Mesothelial cell of epicardium (in vitro differentiated cells): ENCODE results near the gene LBHD1. TPM values are rescaled to one million over a fixed set of nuclear protein-coding genes. Genes with fewer than 3 reads are reported as not detected.

Source experiments
- DNase-seq, 2 experiments: peaks; one replicate each; pipeline ENCODE4 v3.0.0; 2021; ENCODE audit warnings: low spot score in 2 of 2; ENCODE audit not compliant: unreplicated experiment in 2 of 2
- H3K27ac Mint-ChIP-seq: 2 replicates; pipeline ENCODE4 v1.8.0; 2021; ENCODE audit warnings: mixed read lengths
- H3K27me3 Mint-ChIP-seq: 2 replicates; pipeline ENCODE4 v1.8.0; 2021; ENCODE audit warnings: low read depth, mixed read lengths
- H3K36me3 Mint-ChIP-seq: 2 replicates; pipeline ENCODE4 v1.8.0; 2021; ENCODE audit warnings: mixed read lengths
- H3K4me1 Mint-ChIP-seq: 2 replicates; pipeline ENCODE4 v1.8.0; 2021; ENCODE audit warnings: mixed read lengths
- H3K4me3 Mint-ChIP-seq: 2 replicates; pipeline ENCODE4 v1.8.0; 2021; ENCODE audit warnings: mild to moderate bottlenecking, moderate library complexity, mixed read lengths
- H3K9me3 Mint-ChIP-seq: 2 replicates; pipeline ENCODE4 v1.8.0; 2021; ENCODE audit warnings: mixed read lengths
- CTCF ChIP-seq: fragments of 200-600 bp; sonication (generic); IDR thresholded peaks from one replicate; pipeline ENCODE4 v1.5.0; 2021; ENCODE audit warnings: antibody characterized with exemption; ENCODE audit not compliant: unreplicated experiment
- total RNA-seq: library from RNA; stranded (reverse); gene quantifications from 3 replicates; pipeline ENCODE4 v1.2.1, GENCODE V29; 2021

LBHD1 gene
- total RNA-seq, 1 donor from 2014 or later = 9.8 TPM

- peak overlapping the region; percentile 92 for H3K27ac Mint-ChIP-seq
- peaks cover 3% of the 10 kb centered on the region for H3K36me3 Mint-ChIP-seq
- no peak for DNase-seq
- no peaks in the 10 kb centered on the region for H3K9me3 Mint-ChIP-seq
- TF ChIP-seq CTCF = no peak
- peaks cover 21% of the 10 kb centered on the region for H3K4me1 Mint-ChIP-seq
- no peaks in the 10 kb centered on the region for H3K27me3 Mint-ChIP-seq
- peak overlapping the region; percentile 54 for H3K4me3 Mint-ChIP-seq
Observed at GRCh38 chr11:62614275-62614674, 57.8 kb downstream of the LBHD1 start.

- H3K4me1 Mint-ChIP-seq = peaks cover 19% of the 10 kb centered on the region
- no peaks in the 10 kb centered on the region for H3K9me3 Mint-ChIP-seq
- H3K4me3 Mint-ChIP-seq = peak overlapping the region; percentile 61
- no peaks in the 10 kb centered on the region for H3K27me3 Mint-ChIP-seq
- no peak for DNase-seq
- TF ChIP-seq CTCF = no peak
- H3K27ac Mint-ChIP-seq = peak overlapping the region; percentile 92
- peaks cover 4% of the 10 kb centered on the region for H3K36me3 Mint-ChIP-seq
Observed at GRCh38 chr11:62613291-62613778, 58.7 kb downstream of the LBHD1 start.

Other genes starting within 250 kb of the LBHD1 start
- gene AHNAK, start 125.5 kb downstream of the LBHD1 start, total RNA-seq = 456 to 481 TPM (median 480 TPM) in 3 replicates
- gene EEF1G, start 98.4 kb downstream of the LBHD1 start, total RNA-seq = 1,747 to 1,829 TPM (median 1,814 TPM) in 3 replicates
- 23.7 to 26.0 TPM (median 24.2 TPM) in 3 replicates for gene TUT1, start 80.7 kb downstream of the LBHD1 start, total RNA-seq
- 121 to 126 TPM (median 124 TPM) in 3 replicates for gene MTA2, start 70.4 kb downstream of the LBHD1 start, total RNA-seq
- gene EML3, start 59.5 kb downstream of the LBHD1 start, total RNA-seq = 52.2 to 54.3 TPM (median 53.3 TPM) in 3 replicates
- 1.7 to 2.5 TPM (median 1.8 TPM) in 3 replicates for gene ROM1, start 59.0 kb downstream of the LBHD1 start, total RNA-seq
- 48.1 to 56.4 TPM (median 52.6 TPM) in 3 replicates for gene B3GAT3, start 50.3 kb downstream of the LBHD1 start, total RNA-seq
- gene GANAB, start 25.7 kb downstream of the LBHD1 start, total RNA-seq = 324 to 342 TPM (median 334 TPM) in 3 replicates
- 21.0 to 22.3 TPM (median 21.1 TPM) in 3 replicates for gene INTS5, start 19.0 kb downstream of the LBHD1 start, total RNA-seq
- gene C11orf98, start 7.1 kb downstream of the LBHD1 start, total RNA-seq = 44.9 to 47.5 TPM (median 47.0 TPM) in 3 replicates
- 17.1 to 20.6 TPM (median 18.7 TPM) in 3 replicates for gene CSKMT, start 7.0 kb downstream of the LBHD1 start, total RNA-seq
- 7.3 to 8.4 TPM (median 8.0 TPM) in 3 replicates for gene UQCC3, start 594 bp downstream of the LBHD1 start, total RNA-seq
- gene UBXN1, start 6.8 kb upstream of the LBHD1 start, total RNA-seq = 112 to 119 TPM (median 118 TPM) in 3 replicates
- 1.6 to 2.3 TPM (median 1.7 TPM) in 3 replicates for gene LRRN4CL, start 17.3 kb upstream of the LBHD1 start, total RNA-seq
- 56.9 to 61.4 TPM (median 58.3 TPM) in 3 replicates for gene BSCL2, start 35.2 kb upstream of the LBHD1 start, total RNA-seq
- 0.60 to 1.5 TPM (median 0.97 TPM) in 3 replicates for gene GNG3, start 35.4 kb upstream of the LBHD1 start, total RNA-seq
- gene HNRNPUL2, start 55.2 kb upstream of the LBHD1 start, total RNA-seq = 60.3 to 62.0 TPM (median 61.5 TPM) in 3 replicates
- 39.8 to 46.0 TPM (median 41.7 TPM) in 3 replicates for gene TTC9C, start 56.2 kb upstream of the LBHD1 start, total RNA-seq
- gene ZBTB3, start 81.9 kb upstream of the LBHD1 start, total RNA-seq = 11.6 to 14.7 TPM (median 13.2 TPM) in 3 replicates
- 84.0 to 89.2 TPM (median 85.2 TPM) in 3 replicates for gene POLR2G, start 89.3 kb upstream of the LBHD1 start, total RNA-seq
- gene TAF6L, start 99.1 kb upstream of the LBHD1 start, total RNA-seq = 40.2 to 42.9 TPM (median 42.8 TPM) in 3 replicates
- 31.3 to 33.9 TPM (median 32.6 TPM) in 3 replicates for gene TMEM179B, start 115.1 kb upstream of the LBHD1 start, total RNA-seq
- 17.4 to 21.4 TPM (median 19.2 TPM) in 3 replicates for gene TMEM223, start 119.7 kb upstream of the LBHD1 start, total RNA-seq
- gene NXF1, start 133.2 kb upstream of the LBHD1 start, total RNA-seq = 108 to 111 TPM (median 110 TPM) in 3 replicates
- gene STX5, start 159.8 kb upstream of the LBHD1 start, total RNA-seq = 55.2 to 57.9 TPM (median 55.8 TPM) in 3 replicates
- gene TEX54, start 160.6 kb upstream of the LBHD1 start, total RNA-seq = not detected in 3 replicates
- gene WDR74, start 167.3 kb upstream of the LBHD1 start, total RNA-seq = 59.3 to 63.7 TPM (median 62.1 TPM) in 3 replicates
- gene SLC3A2, start 208.6 kb upstream of the LBHD1 start, total RNA-seq = 205 to 212 TPM (median 208 TPM) in 3 replicates
- gene CHRM1, start 249.1 kb upstream of the LBHD1 start, total RNA-seq = 0.09 to 0.72 TPM (median 0.11 TPM) in 3 replicates